ENCODE results near the gene ZNF385B. TPM values are rescaled to one million over a fixed set of nuclear protein-coding genes. Genes with fewer than 3 reads are reported as not detected.

Gene ZNF385B
- polyA plus RNA-seq, 1 of the 3 experiments (the other 2 are of a cell fraction), result 0.16 TPM

DNA sequence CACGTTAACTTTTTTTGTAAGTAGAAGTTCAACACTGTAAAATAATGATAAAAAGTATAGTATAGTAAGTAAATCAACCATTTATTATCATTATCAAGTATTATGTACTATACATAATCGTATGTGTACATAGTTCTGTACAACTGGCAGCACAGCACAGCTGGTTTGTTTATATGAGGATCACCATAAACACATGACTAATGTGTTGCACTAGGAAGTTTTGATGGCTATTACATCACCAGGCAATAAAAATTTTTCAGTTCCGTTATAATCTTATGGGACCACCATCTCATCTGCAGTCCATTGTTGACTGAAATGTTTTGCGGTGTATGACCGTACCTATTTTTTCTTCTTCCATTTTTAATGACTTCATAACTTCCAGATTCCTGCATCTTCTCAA, 39.2 kb upstream of the ZNF385B start:
- no peak overlapping the region for H3K4me3 ChIP-seq (ENCODE audit: low read depth in 2 of 2, low read length in 1 of 2)

DNA sequence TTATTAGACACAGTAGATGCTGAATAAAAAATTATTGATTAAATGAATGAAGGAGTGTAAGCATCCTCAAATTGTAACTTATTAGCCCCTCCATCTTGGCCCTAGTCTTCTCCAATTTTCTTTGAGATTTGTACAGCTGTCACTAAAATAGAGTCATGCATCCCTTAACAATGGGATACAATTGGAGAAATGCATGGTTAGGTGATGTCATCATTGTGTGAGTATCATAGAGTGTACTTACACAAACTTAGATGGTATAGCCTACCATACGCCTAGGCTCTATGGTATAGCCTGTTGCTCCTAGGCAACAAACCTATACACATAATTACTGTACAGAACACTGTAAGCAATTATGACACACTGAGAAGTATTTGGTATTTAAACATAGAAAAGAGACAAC, 38.3 kb upstream of the ZNF385B start:
- no peaks in the 10 kb centered on the region for H3K9me2 ChIP-seq
- no peak overlapping the region for H3K9ac ChIP-seq
- WGBS (ENCODE audit: low lambda C conversion rate), result 87% methylated on average over 1 of the region's 1 CpG
- no peaks in the 10 kb centered on the region for H3K79me2 ChIP-seq (ENCODE audit: insufficient read depth)
- no peak overlapping the region for H3K4me2 ChIP-seq
- H3K27ac ChIP-seq (ENCODE audit: low read depth in 2 of 2, low read length in 1 of 2), result no peak overlapping the region
- TF ChIP-seq RAD21 (IDR thresholded peaks at IDR 0.05; ENCODE audit: low read length) (no peak), POLR2AphosphoS5 (IDR thresholded peaks at IDR 0.05; ENCODE audit: low read depth, low read length) (no peak), TCF12 (IDR thresholded peaks at IDR 0.05) (no peak), TEAD4 (IDR thresholded peaks at IDR 0.05; ENCODE audit: borderline replicate concordance, insufficient read depth) (no peak), FOXJ3 (CRISPR knock-in tag; IDR thresholded peaks at IDR 0.05) (no peak), FOXM1 (IDR thresholded peaks at IDR 0.05; ENCODE audit: low read depth) (no peak), TAF1 (IDR thresholded peaks at IDR 0.05; ENCODE audit: borderline replicate concordance, low read depth, low read length) (no peak), EP300 (IDR thresholded peaks at IDR 0.05; ENCODE audit: borderline replicate concordance in 1 of 2, low read depth in 1 of 2, low read length in 1 of 2) (no peak), MEF2A (IDR thresholded peaks at IDR 0.05; ENCODE audit: borderline replicate concordance, low read depth) (no peak)
- TF ChIP-seq, protein P1, sequence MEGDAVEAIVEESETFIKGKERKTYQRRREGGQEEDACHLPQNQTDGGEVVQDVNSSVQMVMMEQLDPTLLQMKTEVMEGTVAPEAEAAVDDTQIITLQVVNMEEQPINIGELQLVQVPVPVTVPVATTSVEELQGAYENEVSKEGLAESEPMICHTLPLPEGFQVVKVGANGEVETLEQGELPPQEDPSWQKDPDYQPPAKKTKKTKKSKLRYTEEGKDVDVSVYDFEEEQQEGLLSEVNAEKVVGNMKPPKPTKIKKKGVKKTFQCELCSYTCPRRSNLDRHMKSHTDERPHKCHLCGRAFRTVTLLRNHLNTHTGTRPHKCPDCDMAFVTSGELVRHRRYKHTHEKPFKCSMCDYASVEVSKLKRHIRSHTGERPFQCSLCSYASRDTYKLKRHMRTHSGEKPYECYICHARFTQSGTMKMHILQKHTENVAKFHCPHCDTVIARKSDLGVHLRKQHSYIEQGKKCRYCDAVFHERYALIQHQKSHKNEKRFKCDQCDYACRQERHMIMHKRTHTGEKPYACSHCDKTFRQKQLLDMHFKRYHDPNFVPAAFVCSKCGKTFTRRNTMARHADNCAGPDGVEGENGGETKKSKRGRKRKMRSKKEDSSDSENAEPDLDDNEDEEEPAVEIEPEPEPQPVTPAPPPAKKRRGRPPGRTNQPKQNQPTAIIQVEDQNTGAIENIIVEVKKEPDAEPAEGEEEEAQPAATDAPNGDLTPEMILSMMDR (IDR thresholded peaks at IDR 0.05), result no peak
- TF ChIP-seq, protein P2, sequence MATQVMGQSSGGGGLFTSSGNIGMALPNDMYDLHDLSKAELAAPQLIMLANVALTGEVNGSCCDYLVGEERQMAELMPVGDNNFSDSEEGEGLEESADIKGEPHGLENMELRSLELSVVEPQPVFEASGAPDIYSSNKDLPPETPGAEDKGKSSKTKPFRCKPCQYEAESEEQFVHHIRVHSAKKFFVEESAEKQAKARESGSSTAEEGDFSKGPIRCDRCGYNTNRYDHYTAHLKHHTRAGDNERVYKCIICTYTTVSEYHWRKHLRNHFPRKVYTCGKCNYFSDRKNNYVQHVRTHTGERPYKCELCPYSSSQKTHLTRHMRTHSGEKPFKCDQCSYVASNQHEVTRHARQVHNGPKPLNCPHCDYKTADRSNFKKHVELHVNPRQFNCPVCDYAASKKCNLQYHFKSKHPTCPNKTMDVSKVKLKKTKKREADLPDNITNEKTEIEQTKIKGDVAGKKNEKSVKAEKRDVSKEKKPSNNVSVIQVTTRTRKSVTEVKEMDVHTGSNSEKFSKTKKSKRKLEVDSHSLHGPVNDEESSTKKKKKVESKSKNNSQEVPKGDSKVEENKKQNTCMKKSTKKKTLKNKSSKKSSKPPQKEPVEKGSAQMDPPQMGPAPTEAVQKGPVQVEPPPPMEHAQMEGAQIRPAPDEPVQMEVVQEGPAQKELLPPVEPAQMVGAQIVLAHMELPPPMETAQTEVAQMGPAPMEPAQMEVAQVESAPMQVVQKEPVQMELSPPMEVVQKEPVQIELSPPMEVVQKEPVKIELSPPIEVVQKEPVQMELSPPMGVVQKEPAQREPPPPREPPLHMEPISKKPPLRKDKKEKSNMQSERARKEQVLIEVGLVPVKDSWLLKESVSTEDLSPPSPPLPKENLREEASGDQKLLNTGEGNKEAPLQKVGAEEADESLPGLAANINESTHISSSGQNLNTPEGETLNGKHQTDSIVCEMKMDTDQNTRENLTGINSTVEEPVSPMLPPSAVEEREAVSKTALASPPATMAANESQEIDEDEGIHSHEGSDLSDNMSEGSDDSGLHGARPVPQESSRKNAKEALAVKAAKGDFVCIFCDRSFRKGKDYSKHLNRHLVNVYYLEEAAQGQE (IDR thresholded peaks at IDR 0.05; ENCODE audit: low read depth, low read length), result no peak
- TF ChIP-seq, protein P3, sequence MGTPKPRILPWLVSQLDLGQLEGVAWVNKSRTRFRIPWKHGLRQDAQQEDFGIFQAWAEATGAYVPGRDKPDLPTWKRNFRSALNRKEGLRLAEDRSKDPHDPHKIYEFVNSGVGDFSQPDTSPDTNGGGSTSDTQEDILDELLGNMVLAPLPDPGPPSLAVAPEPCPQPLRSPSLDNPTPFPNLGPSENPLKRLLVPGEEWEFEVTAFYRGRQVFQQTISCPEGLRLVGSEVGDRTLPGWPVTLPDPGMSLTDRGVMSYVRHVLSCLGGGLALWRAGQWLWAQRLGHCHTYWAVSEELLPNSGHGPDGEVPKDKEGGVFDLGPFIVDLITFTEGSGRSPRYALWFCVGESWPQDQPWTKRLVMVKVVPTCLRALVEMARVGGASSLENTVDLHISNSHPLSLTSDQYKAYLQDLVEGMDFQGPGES (IDR thresholded peaks at IDR 0.05; ENCODE audit: low read depth, low read length), result no peak
- TF ChIP-seq, protein P4, sequence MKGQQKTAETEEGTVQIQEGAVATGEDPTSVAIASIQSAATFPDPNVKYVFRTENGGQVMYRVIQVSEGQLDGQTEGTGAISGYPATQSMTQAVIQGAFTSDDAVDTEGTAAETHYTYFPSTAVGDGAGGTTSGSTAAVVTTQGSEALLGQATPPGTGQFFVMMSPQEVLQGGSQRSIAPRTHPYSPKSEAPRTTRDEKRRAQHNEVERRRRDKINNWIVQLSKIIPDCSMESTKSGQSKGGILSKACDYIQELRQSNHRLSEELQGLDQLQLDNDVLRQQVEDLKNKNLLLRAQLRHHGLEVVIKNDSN (IDR thresholded peaks at IDR 0.05; ENCODE audit: borderline replicate concordance, low read depth), result no peak
- H4K20me1 ChIP-seq (ENCODE audit: insufficient read depth), result no peaks in the 10 kb centered on the region
- no peaks in the 10 kb centered on the region for H3K9me3 ChIP-seq
- H2AFZ ChIP-seq (ENCODE audit: low read depth), result no peak overlapping the region
- ChIA-PET POLR2A (no interaction called here), CTCF (interaction anchor here (0.8 to 3.1 kb wide), 12 partner anchors 12 to 62 kb away, joined by 3 to 26 read pairs (median 5); no protein-coding TSS in a partner anchor)
- no peaks in the 10 kb centered on the region for H3K27me3 ChIP-seq (ENCODE audit: insufficient read depth)
- no peak for DNase-seq
- H3K36me3 ChIP-seq (replicated peaks in 1 of 2; ENCODE audit: control insufficient read depth in 1 of 2, insufficient read depth in 2 of 2, low read length in 1 of 2), result no peaks in the 10 kb centered on the region
- no peaks in the 10 kb centered on the region for H3F3A ChIP-seq (replicated peaks; ENCODE audit: insufficient read depth)
- H3K4me1 ChIP-seq (ENCODE audit: control insufficient read depth in 1 of 2, insufficient read depth in 2 of 2, low read depth in 1 of 2, low read length in 1 of 2), result no peaks in the 10 kb centered on the region
- no peak overlapping the region for H3K4me3 ChIP-seq (ENCODE audit: low read depth in 2 of 2, low read length in 1 of 2)

More for the DNA sequence above, 39.2 kb upstream of the ZNF385B start:
- Histone ChIP-seq H3K9me2 (no peaks in the 10 kb centered on the region), H3K9ac (no peak overlapping the region), H3K9me3 (no peaks in the 10 kb centered on the region), H3K27me3 (ENCODE audit: insufficient read depth) (no peaks in the 10 kb centered on the region), H3K36me3 (replicated peaks in 1 of 2; ENCODE audit: control insufficient read depth in 1 of 2, insufficient read depth in 2 of 2, low read length in 1 of 2) (no peaks in the 10 kb centered on the region), H3K27ac (ENCODE audit: low read depth in 2 of 2, low read length in 1 of 2) (no peak overlapping the region), H3K4me1 (ENCODE audit: control insufficient read depth in 1 of 2, insufficient read depth in 2 of 2, low read depth in 1 of 2, low read length in 1 of 2) (no peaks in the 10 kb centered on the region), H2AFZ (ENCODE audit: low read depth) (no peak overlapping the region), H4K20me1 (ENCODE audit: insufficient read depth) (no peaks in the 10 kb centered on the region), H3F3A (replicated peaks; ENCODE audit: insufficient read depth) (no peaks in the 10 kb centered on the region), H3K4me2 (no peak overlapping the region), H3K79me2 (ENCODE audit: insufficient read depth) (no peaks in the 10 kb centered on the region)
- ChIA-PET POLR2A (no interaction called here), CTCF (interaction anchor here (0.6 to 3.1 kb wide), 3 partner anchors 46 to 1204 kb away, joined by 3 to 26 read pairs (median 3); no protein-coding TSS in a partner anchor)
- 65% methylated on average over 5 of the region's 5 CpGs for WGBS (ENCODE audit: low lambda C conversion rate)
- no peak for DNase-seq
- TF ChIP-seq, protein P2 (IDR thresholded peaks at IDR 0.05; ENCODE audit: low read depth, low read length), result no peak
